SK-N-SH (cell line): ENCODE results near the gene FATE1. TPM values are rescaled to one million over a fixed set of nuclear protein-coding genes. Genes with fewer than 3 reads are reported as not detected.

ENCODE experiments used
- CTCF ChIA-PET: fragments of 300-600, 350-600 bp; formaldehyde crosslinking; extraction: SDS; loops from one replicate; lab custom pipeline; 2021; lab: Yijun Ruan, JAX
- POLR2A ChIA-PET: fragments of 350-600 bp; sonication (Branson Sonifier 250); formaldehyde crosslinking; extraction: SDS; loops from one replicate; lab custom pipeline; 2020; ENCODE audit warnings: antibody characterized with exemption, inconsistent platforms; lab: Yijun Ruan, JAX
- DNase-seq: peaks from one replicate; pipeline ENCODE4 v3.0.0; 2012
- H2AFZ ChIP-seq: fragments of 200-600 bp; sonication (generic); 2 replicates; pipeline ENCODE4 v1.8.1; 2016; ENCODE audit warnings: antibody characterized with exemption, mild to moderate bottlenecking, low read depth
- H3F3A ChIP-seq: fragments of 200-600 bp; sonication (generic); replicated peaks from 2 replicates; pipeline ENCODE3; 2016; ENCODE audit warnings: antibody characterized with exemption, mild to moderate bottlenecking; ENCODE audit not compliant: insufficient read depth
- H3K27ac ChIP-seq, 2 experiments: fragments of 200-500 bp in 1 of 2; fragments of 200-600 bp in 1 of 2; sonication (Bioruptor generic) in 1 of 2; sonication (generic), shearing (Covaris generic) in 1 of 2; 2 replicates each; pipeline versions ENCODE4 v1.5.1 to v1.6.1; 2014 to 2016; ENCODE audit warnings: low read depth in 2 of 2, inconsistent platforms in 1 of 2, low read length in 1 of 2, mild to moderate bottlenecking in 1 of 2, mixed read lengths in 1 of 2
- H3K27me3 ChIP-seq: fragments of 200-600 bp; sonication (generic), shearing (Covaris generic); 2 replicates; pipeline ENCODE4 v1.6.1; 2016; ENCODE audit warnings: mixed run types; ENCODE audit not compliant: insufficient read depth
- H3K36me3 ChIP-seq, 2 experiments: fragments of 200-500 bp in 1 of 2; fragments of 200-600 bp in 1 of 2; sonication (Bioruptor generic) in 1 of 2; sonication (generic) in 1 of 2; replicated peaks in 1 of 2; 2 replicates each; pipeline versions ENCODE3 to v1.5.1; 2014 to 2016; ENCODE audit warnings: low read length in 1 of 2, mild to moderate bottlenecking in 1 of 2; ENCODE audit not compliant: insufficient read depth in 2 of 2, control insufficient read depth in 1 of 2
- H3K4me1 ChIP-seq, 2 experiments: fragments of 200-500 bp in 1 of 2; fragments of 200-600 bp in 1 of 2; sonication (Bioruptor generic) in 1 of 2; sonication (generic), shearing (Covaris generic) in 1 of 2; 2 replicates each; pipeline versions ENCODE4 v1.5.1 to v1.6.1; 2014 to 2016; ENCODE audit warnings: low read depth in 1 of 2, low read length in 1 of 2, mixed run types in 1 of 2; ENCODE audit not compliant: insufficient read depth in 2 of 2, control insufficient read depth in 1 of 2
- H3K4me2 ChIP-seq: fragments of 200-600 bp; sonication (generic), shearing (Covaris generic); 2 replicates; pipeline ENCODE4 v1.6.1; 2017; ENCODE audit warnings: mixed run types
- H3K4me3 ChIP-seq, 2 experiments: fragments of 200-500 bp in 1 of 2; fragments of 200-600 bp in 1 of 2; sonication (Bioruptor generic) in 1 of 2; sonication (generic), shearing (Covaris generic) in 1 of 2; 2 replicates each; pipeline versions ENCODE4 v1.5.1 to v1.8.1; 2014 to 2016; ENCODE audit warnings: low read depth in 2 of 2, inconsistent platforms in 1 of 2, low read length in 1 of 2, mild to moderate bottlenecking in 1 of 2, mixed read lengths in 1 of 2, moderate library complexity in 1 of 2
- H3K79me2 ChIP-seq: fragments of 200-600 bp; sonication (generic); 2 replicates; pipeline ENCODE4 v1.8.1; 2017; ENCODE audit warnings: mild to moderate bottlenecking; ENCODE audit not compliant: insufficient read depth
- H3K9ac ChIP-seq: fragments of 200-600 bp; sonication (generic); 2 replicates; pipeline ENCODE4 v1.6.1; 2017; ENCODE audit warnings: mixed run types
- H3K9me2 ChIP-seq: fragments of 200-600 bp; sonication (generic); 2 replicates; pipeline ENCODE4 v1.6.1; 2017; ENCODE audit warnings: mixed run types
- H3K9me3 ChIP-seq: fragments of 200-600 bp; sonication (generic); 2 replicates; pipeline ENCODE4 v1.6.1; 2017; ENCODE audit warnings: mixed run types, mild to moderate bottlenecking, moderate library complexity
- H4K20me1 ChIP-seq: fragments of 200-600 bp; sonication (generic); 2 replicates; pipeline ENCODE4 v1.6.1; 2017; ENCODE audit warnings: mild to moderate bottlenecking, mixed run types; ENCODE audit not compliant: insufficient read depth
- FOSL2 ChIP-seq: IDR thresholded peaks from 2 replicates; pipeline ENCODE4 v1.4.0; 2012; ENCODE audit warnings: low read depth, mild to moderate bottlenecking, moderate library complexity, borderline replicate concordance
- FOXM1 ChIP-seq: IDR thresholded peaks from 2 replicates; pipeline ENCODE4 v1.4.0; 2012; ENCODE audit warnings: low read depth, mild to moderate bottlenecking
- GABPA ChIP-seq: IDR thresholded peaks from 2 replicates; pipeline ENCODE4 v1.4.0; 2012; ENCODE audit warnings: low read depth, mild to moderate bottlenecking
- MXI1 ChIP-seq: IDR thresholded peaks from 2 replicates; pipeline ENCODE4 v1.6.1; 2012; ENCODE audit warnings: mild to moderate bottlenecking, low read depth, low read length, improper control_type of control experiment
- RAD21 ChIP-seq: IDR thresholded peaks from 2 replicates; pipeline ENCODE4 v1.6.1; 2012; ENCODE audit warnings: mild to moderate bottlenecking, low read length
- RFX5 ChIP-seq: IDR thresholded peaks from 2 replicates; pipeline ENCODE4 v1.6.1; 2012; ENCODE audit warnings: mild to moderate bottlenecking, improper control_type of control experiment, low read length
- SMC3 ChIP-seq: IDR thresholded peaks from 2 replicates; pipeline ENCODE4 v1.6.1; 2012; ENCODE audit warnings: low read depth, low read length, improper control_type of control experiment
- TAF1 ChIP-seq: IDR thresholded peaks from 2 replicates; pipeline ENCODE4 v1.6.1; 2012; ENCODE audit warnings: low read depth, mild to moderate bottlenecking, low read length, moderate library complexity, borderline replicate concordance
- WGBS: methylation state at CpG from one replicate; pipeline ENCODE4 v1.1.6; 2017; ENCODE audit warnings: low lambda C conversion rate; 5-methylcytosine and 5-hydroxymethylcytosine counted together
- polyA plus RNA-seq, 3 experiments: library from polyadenylated mRNA; depleted of rRNA; stranded (reverse); fragments of >200 nt; gene quantifications; 2 replicates each; pipeline ENCODE4 v1.2.3, GENCODE V29; 2012
- TF ChIP-seq, protein P1 (sequence below): IDR thresholded peaks from 2 replicates; pipeline ENCODE4 v1.4.0; 2012; ENCODE audit warnings: low read depth
- TF ChIP-seq, protein P2 (sequence below): fragments of 150-350 bp; IDR thresholded peaks from 2 replicates; pipeline ENCODE4 v1.6.1; 2017; ENCODE audit warnings: antibody characterized with exemption, low read length, low read depth, borderline replicate concordance
- TF ChIP-seq, protein P3 (sequence below): IDR thresholded peaks from 2 replicates; pipeline ENCODE4 v1.6.1; 2012; ENCODE audit warnings: mild to moderate bottlenecking, low read depth, low read length, moderate library complexity
- TF ChIP-seq, protein P4 (sequence below): fragments of 200-600 bp; sonication (generic); IDR thresholded peaks from 2 replicates; pipeline ENCODE4 v1.6.1; 2017; ENCODE audit warnings: antibody characterized with exemption, mild to moderate bottlenecking, moderate library complexity

FATE1 gene
- polyA plus RNA-seq, 1 of the 3 experiments (the other 2 are of a cell fraction), result not detected

DNA sequence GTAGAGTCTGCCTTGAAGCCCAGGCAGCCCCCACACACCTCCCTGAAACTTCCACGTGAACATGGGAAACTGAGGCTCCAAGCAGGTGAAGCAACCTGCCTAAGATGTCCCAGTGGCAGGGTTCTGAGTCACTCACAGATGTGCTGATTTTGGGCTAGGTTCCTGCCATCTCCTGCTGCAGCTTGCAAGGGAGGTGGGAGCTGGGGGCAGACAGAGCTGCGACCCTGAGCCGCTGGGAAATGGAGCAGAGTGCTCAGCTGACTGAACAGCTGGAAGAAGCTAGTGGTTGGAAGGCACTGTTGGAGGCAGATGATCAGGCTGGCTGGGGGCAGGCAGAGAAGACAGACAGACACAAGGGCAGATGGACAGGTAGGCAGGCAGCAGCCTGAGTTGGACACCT, 3.6 kb upstream of the FATE1 start:
- Histone ChIP-seq H3K9me3 (no peaks in the 10 kb centered on the region), H3K27me3 (peaks cover 11% of the 10 kb centered on the region; the same call in 1 of the 2 replicates), H4K20me1 (no peaks in the 10 kb centered on the region), H3K79me2 (no peaks in the 10 kb centered on the region), H2AFZ (no peak overlapping the region), H3F3A (no peaks in the 10 kb centered on the region), H3K36me3 (no peaks in the 10 kb centered on the region), H3K4me3 (no peak overlapping the region), H3K4me1 (no peaks in the 10 kb centered on the region), H3K9me2 (no peaks in the 10 kb centered on the region), H3K27ac (no peak overlapping the region), H3K9ac (no peak overlapping the region), H3K4me2 (no peak overlapping the region)
- POLR2A ChIA-PET, result no interaction called here
- no peak for TF ChIP-seq FOSL2
- TF ChIP-seq, protein P1, sequence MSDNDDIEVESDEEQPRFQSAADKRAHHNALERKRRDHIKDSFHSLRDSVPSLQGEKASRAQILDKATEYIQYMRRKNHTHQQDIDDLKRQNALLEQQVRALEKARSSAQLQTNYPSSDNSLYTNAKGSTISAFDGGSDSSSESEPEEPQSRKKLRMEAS, result no peak
- TF ChIP-seq, protein P2, sequence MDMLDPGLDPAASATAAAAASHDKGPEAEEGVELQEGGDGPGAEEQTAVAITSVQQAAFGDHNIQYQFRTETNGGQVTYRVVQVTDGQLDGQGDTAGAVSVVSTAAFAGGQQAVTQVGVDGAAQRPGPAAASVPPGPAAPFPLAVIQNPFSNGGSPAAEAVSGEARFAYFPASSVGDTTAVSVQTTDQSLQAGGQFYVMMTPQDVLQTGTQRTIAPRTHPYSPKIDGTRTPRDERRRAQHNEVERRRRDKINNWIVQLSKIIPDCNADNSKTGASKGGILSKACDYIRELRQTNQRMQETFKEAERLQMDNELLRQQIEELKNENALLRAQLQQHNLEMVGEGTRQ, result no peak
- no peak for TF ChIP-seq GABPA
- TF ChIP-seq MXI1, result no peak
- TF ChIP-seq, protein P3, sequence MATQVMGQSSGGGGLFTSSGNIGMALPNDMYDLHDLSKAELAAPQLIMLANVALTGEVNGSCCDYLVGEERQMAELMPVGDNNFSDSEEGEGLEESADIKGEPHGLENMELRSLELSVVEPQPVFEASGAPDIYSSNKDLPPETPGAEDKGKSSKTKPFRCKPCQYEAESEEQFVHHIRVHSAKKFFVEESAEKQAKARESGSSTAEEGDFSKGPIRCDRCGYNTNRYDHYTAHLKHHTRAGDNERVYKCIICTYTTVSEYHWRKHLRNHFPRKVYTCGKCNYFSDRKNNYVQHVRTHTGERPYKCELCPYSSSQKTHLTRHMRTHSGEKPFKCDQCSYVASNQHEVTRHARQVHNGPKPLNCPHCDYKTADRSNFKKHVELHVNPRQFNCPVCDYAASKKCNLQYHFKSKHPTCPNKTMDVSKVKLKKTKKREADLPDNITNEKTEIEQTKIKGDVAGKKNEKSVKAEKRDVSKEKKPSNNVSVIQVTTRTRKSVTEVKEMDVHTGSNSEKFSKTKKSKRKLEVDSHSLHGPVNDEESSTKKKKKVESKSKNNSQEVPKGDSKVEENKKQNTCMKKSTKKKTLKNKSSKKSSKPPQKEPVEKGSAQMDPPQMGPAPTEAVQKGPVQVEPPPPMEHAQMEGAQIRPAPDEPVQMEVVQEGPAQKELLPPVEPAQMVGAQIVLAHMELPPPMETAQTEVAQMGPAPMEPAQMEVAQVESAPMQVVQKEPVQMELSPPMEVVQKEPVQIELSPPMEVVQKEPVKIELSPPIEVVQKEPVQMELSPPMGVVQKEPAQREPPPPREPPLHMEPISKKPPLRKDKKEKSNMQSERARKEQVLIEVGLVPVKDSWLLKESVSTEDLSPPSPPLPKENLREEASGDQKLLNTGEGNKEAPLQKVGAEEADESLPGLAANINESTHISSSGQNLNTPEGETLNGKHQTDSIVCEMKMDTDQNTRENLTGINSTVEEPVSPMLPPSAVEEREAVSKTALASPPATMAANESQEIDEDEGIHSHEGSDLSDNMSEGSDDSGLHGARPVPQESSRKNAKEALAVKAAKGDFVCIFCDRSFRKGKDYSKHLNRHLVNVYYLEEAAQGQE, result no peak
- TF ChIP-seq TAF1, result no peak
- WGBS, result 0% methylated on average over 3 of the region's 3 CpGs
- no peak for DNase-seq
- CTCF ChIA-PET, result interaction anchor here (1.4 to 2.9 kb wide), 2 partner anchors 10 to 31 kb away, joined by 3 to 15 read pairs; no protein-coding TSS in a partner anchor

DNA sequence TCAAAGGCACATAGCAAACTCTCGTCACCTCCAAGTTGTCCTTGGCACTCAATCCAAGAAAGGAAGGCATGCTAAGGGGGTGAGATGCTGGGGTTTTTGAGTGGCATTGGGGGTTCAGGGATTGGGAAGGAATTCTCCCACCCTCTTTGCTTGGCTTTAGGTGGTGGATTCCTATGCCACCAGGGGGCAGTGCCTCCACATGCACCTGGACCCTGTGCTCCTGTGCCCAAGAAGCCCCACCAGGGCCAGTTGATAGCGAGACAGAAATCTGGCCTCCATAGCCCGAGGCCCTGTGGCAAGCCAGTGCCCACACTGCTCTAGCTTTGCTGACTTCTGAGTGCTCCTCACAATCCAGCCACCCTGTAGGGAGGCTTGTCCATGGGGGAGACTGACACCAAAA, 2.0 kb upstream of the FATE1 start:
- Histone ChIP-seq H3K9me3 (no peaks in the 10 kb centered on the region), H4K20me1 (no peaks in the 10 kb centered on the region), H3K27me3 (peaks cover 16% of the 10 kb centered on the region; the same call in 1 of the 2 replicates), H2AFZ (no peak overlapping the region), H3K9ac (no peak overlapping the region), H3K36me3 (no peaks in the 10 kb centered on the region), H3K9me2 (no peaks in the 10 kb centered on the region), H3K27ac (no peak overlapping the region), H3K4me2 (no peak overlapping the region), H3F3A (no peaks in the 10 kb centered on the region), H3K4me1 (no peaks in the 10 kb centered on the region), H3K4me3 (no peak overlapping the region), H3K79me2 (no peaks in the 10 kb centered on the region)
- TF ChIP-seq RAD21, result peak; percentile 41
- TF ChIP-seq FOXM1, result no peak
- no peak for TF ChIP-seq RFX5
- TF ChIP-seq, protein P3, result no peak
- TF ChIP-seq, protein P4, sequence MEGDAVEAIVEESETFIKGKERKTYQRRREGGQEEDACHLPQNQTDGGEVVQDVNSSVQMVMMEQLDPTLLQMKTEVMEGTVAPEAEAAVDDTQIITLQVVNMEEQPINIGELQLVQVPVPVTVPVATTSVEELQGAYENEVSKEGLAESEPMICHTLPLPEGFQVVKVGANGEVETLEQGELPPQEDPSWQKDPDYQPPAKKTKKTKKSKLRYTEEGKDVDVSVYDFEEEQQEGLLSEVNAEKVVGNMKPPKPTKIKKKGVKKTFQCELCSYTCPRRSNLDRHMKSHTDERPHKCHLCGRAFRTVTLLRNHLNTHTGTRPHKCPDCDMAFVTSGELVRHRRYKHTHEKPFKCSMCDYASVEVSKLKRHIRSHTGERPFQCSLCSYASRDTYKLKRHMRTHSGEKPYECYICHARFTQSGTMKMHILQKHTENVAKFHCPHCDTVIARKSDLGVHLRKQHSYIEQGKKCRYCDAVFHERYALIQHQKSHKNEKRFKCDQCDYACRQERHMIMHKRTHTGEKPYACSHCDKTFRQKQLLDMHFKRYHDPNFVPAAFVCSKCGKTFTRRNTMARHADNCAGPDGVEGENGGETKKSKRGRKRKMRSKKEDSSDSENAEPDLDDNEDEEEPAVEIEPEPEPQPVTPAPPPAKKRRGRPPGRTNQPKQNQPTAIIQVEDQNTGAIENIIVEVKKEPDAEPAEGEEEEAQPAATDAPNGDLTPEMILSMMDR, result peak; percentile 59
- peak; percentile 22; the same call in 1 of the 2 replicates for TF ChIP-seq SMC3
- peak; percentile 48 for DNase-seq
- ChIA-PET POLR2A (no interaction called here), CTCF (interaction anchor here (2.9 kb wide), 1 partner anchor 9 kb away, joined by 15 read pairs; no protein-coding TSS in a partner anchor)
- WGBS, result 0% methylated on average over 1 of the region's 3 CpGs
